ENCODE data around the gene TAF4. TPM values are rescaled to one million over a fixed set of nuclear protein-coding genes. Genes with fewer than 3 reads are reported as not detected.

Gene TAF4, protein sequence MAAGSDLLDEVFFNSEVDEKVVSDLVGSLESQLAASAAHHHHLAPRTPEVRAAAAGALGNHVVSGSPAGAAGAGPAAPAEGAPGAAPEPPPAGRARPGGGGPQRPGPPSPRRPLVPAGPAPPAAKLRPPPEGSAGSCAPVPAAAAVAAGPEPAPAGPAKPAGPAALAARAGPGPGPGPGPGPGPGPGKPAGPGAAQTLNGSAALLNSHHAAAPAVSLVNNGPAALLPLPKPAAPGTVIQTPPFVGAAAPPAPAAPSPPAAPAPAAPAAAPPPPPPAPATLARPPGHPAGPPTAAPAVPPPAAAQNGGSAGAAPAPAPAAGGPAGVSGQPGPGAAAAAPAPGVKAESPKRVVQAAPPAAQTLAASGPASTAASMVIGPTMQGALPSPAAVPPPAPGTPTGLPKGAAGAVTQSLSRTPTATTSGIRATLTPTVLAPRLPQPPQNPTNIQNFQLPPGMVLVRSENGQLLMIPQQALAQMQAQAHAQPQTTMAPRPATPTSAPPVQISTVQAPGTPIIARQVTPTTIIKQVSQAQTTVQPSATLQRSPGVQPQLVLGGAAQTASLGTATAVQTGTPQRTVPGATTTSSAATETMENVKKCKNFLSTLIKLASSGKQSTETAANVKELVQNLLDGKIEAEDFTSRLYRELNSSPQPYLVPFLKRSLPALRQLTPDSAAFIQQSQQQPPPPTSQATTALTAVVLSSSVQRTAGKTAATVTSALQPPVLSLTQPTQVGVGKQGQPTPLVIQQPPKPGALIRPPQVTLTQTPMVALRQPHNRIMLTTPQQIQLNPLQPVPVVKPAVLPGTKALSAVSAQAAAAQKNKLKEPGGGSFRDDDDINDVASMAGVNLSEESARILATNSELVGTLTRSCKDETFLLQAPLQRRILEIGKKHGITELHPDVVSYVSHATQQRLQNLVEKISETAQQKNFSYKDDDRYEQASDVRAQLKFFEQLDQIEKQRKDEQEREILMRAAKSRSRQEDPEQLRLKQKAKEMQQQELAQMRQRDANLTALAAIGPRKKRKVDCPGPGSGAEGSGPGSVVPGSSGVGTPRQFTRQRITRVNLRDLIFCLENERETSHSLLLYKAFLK
- total RNA-seq (10 to 100 TPM; 32.7 to 33.1 TPM), polyA plus RNA-seq (1 to 10 TPM in 1 of 2 donors, under 1 TPM in 1; 0.54 to 2.3 TPM)

DNA sequence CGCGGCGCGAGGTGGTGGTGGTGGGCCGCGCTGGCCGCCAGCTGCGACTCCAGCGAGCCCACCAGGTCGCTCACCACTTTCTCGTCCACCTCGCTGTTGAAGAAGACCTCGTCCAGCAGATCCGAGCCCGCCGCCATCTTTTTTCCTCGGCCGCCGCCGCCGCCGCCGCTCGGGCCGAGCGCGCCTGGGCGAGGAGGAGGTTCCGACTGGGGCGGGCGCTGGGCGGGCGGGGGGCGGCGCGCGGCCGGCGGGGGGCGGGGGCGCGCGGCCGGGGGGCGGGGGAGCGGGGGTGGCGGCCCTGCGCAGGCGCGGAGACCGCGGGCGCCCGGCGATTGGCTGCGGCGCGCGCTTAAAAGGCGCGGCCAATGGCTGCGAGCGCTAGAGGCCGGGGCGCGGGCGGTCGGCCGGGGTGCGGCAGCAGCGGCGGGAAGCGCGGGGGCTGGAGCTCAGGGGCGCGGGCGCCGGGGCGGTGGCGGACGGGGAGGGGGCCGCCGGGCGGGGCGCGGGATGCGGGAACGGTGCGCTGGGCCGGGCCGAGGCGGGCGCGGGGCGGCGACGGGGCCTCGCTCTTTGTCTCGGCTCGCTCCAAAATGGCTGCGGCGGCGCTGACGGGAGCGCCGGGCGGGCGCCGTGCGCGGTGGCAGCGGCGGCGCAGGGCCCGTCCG, at the start of gene TAF4:
Gene TAF4 (minus strand): TSS at position 208 of the 665 bp plus-strand sequence. CDS start 71 bp downstream, at position 137.
- Mint-ChIP-seq H3K4me1 (peaks cover 31 to 59% (median 46%) of the 10 kb centered on the region in 4 donors), H3K4me3 (peak within 1 kb of the TSS; percentile 86 to 94 (median 89)), H3K27me3 (no peaks in the 10 kb centered on the region), H3K9me3 (peaks cover 0 to 3% (median 0%) of the 10 kb centered on the region in 8 donors), H3K27ac (peak within 1 kb of the TSS; percentile 85 to 94 (median 92)), H3K36me3 (peaks cover 0 to 17% of the 10 kb centered on the region in 2 donors)
- peak within 1 kb of the TSS; percentile 70 for H3K27ac ChIP-seq (ENCODE audit: low read depth, low read length)
- intact Hi-C loops (cut with micrococcal nuclease): loop anchor here (1.0 to 10.0 kb wide), 7 partner anchors 51 to 319 kb away; partner anchors contain the start of genes LSM14B, MTG2, OSBPL2 and RPS21
- ChIA-PET POLR2A (ENCODE audit: partially characterized antibody) (interaction anchor here (0.7 to 4.9 kb wide), 21 partner anchors 10 to 236 kb away, joined by 3 to 130 read pairs (median 4); partner anchors contain the start of genes LSM14B, MTG2, OSBPL2 and PSMA7), CTCF (ENCODE audit: partially characterized antibody) (interaction anchor here (0.8 to 2.2 kb wide), 4 partner anchors 55 to 76 kb away, joined by 3 to 7 read pairs (median 4); no protein-coding TSS in a partner anchor)
- peak; percentile 73 to 88 (median 83) for DNase-seq
- peaks cover 48% of the 10 kb centered on the region for H3K4me1 ChIP-seq (ENCODE audit: insufficient read depth, low read length)
- H3K27me3 ChIP-seq (ENCODE audit: insufficient read depth, low read length): no peaks in the 10 kb centered on the region
- no peaks in the 10 kb centered on the region for H3K36me3 ChIP-seq (ENCODE audit: insufficient read depth, low read length)
- peak within 1 kb of the TSS; percentile 5 to 76 for H3K4me3 ChIP-seq (ENCODE audit: low read length in 2 of 2)
- H3K9me3 ChIP-seq (ENCODE audit: control insufficient read depth in 1 of 2, low read length in 2 of 2): no peaks in the 10 kb centered on the region

DNA sequence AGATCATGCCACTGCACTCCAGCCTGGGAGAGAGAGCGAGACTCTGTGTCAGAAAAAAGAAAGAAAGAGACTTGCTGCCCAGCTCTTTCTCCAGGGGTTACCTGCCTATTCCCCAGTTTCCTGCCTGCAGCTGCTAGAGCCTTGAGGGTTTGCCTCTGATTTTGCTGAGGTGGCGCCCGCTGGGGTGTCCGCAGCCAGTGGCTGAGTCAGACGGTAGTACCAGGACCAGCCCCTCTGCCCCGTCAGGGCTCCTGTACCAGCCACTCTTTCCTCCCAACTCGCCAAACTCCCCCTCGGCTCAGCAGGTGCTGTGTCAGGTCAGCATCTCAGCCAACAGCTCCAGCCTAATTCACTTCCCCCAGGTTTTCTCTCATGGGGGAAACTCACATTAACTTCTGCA, 49.2 kb upstream of the TAF4 start:
- no peaks in the 10 kb centered on the region for H3K27me3 Mint-ChIP-seq
- no peak overlapping the region for H3K27ac ChIP-seq (ENCODE audit: low read depth, low read length)
- H3K27me3 ChIP-seq (ENCODE audit: insufficient read depth, low read length): no peaks in the 10 kb centered on the region
- no peak overlapping the region for H3K4me3 Mint-ChIP-seq
- H3K9me3 Mint-ChIP-seq: peaks cover 0 to 62% (median 37%) of the 10 kb centered on the region in 8 donors
- H3K4me1 Mint-ChIP-seq: peaks cover 14 to 36% (median 23%) of the 10 kb centered on the region in 4 donors
- DNase-seq: no peak
- intact Hi-C loops (cut with micrococcal nuclease): no loop called here
- ChIA-PET POLR2A (ENCODE audit: partially characterized antibody) (interaction anchor here (1.5 kb wide), 1 partner anchor 48 kb away, joined by 3 read pairs; no protein-coding TSS in a partner anchor), CTCF (ENCODE audit: partially characterized antibody) (interaction anchor here (1.4 to 1.8 kb wide), 2 partner anchors 22 to 27 kb away, joined by 3 to 5 read pairs; no protein-coding TSS in a partner anchor)
- peak overlapping the region in 1 of 7 donors; percentile 75 for H3K27ac Mint-ChIP-seq
- H3K36me3 Mint-ChIP-seq: peaks cover 3 to 6% of the 10 kb centered on the region in 2 donors
- peaks cover 0 to 30% of the 10 kb centered on the region in 2 donors for H3K9me3 ChIP-seq (ENCODE audit: control insufficient read depth in 1 of 2, low read length in 2 of 2)
- peaks cover 29% of the 10 kb centered on the region for H3K4me1 ChIP-seq (ENCODE audit: insufficient read depth, low read length)
- H3K4me3 ChIP-seq (ENCODE audit: low read length in 2 of 2): no peak overlapping the region
- H3K36me3 ChIP-seq (ENCODE audit: insufficient read depth, low read length): no peaks in the 10 kb centered on the region

DNA sequence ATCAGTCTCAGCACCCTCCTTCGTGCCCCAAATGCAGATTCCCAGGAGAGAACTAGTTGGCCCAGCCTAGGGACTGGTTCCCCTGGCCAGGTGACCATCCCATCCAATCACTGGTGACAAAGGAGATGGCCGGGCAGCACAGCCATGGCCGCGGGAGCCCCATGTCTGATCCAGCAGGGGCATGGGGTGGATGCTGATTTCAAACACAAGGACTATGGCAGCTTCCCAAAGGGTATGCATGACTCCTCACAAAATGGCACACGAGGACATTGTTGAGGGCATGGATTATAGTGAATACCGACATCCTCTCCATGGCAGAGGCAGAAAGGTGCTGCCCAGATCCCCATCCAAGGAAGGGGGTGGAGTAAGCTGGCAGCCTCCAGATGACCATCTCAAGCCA, 46.7 kb upstream of the TAF4 start:
- H3K27me3 Mint-ChIP-seq: no peaks in the 10 kb centered on the region
- intact Hi-C loops (cut with micrococcal nuclease): no loop called here
- ChIA-PET POLR2A (ENCODE audit: partially characterized antibody) (interaction anchor here (0.9 kb wide), 1 partner anchor 46 kb away, joined by 5 read pairs; the partner anchor contains the start of gene TAF4), CTCF (ENCODE audit: partially characterized antibody) (no interaction called here)
- no peak overlapping the region for H3K27ac ChIP-seq (ENCODE audit: low read depth, low read length)
- no peak overlapping the region for H3K4me3 ChIP-seq (ENCODE audit: low read length in 2 of 2)
- no peaks in the 10 kb centered on the region for H3K36me3 ChIP-seq (ENCODE audit: insufficient read depth, low read length)
- H3K27ac Mint-ChIP-seq: no peak overlapping the region
- peaks cover 5 to 49% of the 10 kb centered on the region in 2 donors for H3K9me3 ChIP-seq (ENCODE audit: control insufficient read depth in 1 of 2, low read length in 2 of 2)
- peaks cover 9% of the 10 kb centered on the region for H3K4me1 ChIP-seq (ENCODE audit: insufficient read depth, low read length)
- H3K27me3 ChIP-seq (ENCODE audit: insufficient read depth, low read length): no peaks in the 10 kb centered on the region
- H3K36me3 Mint-ChIP-seq: peaks cover 16 to 18% of the 10 kb centered on the region in 2 donors
- DNase-seq: no peak
- H3K9me3 Mint-ChIP-seq: peaks cover 0 to 84% (median 61%) of the 10 kb centered on the region in 8 donors
- peaks cover 4 to 13% (median 7%) of the 10 kb centered on the region in 4 donors for H3K4me1 Mint-ChIP-seq
- H3K4me3 Mint-ChIP-seq: no peak overlapping the region

- H3K27ac Mint-ChIP-seq: no peak overlapping the region
- intact Hi-C loops (cut with micrococcal nuclease): no loop called here
- H3K36me3 Mint-ChIP-seq: peaks cover 20 to 24% of the 10 kb centered on the region in 2 donors
- Histone ChIP-seq H3K4me3 (ENCODE audit: low read length in 2 of 2) (no peak overlapping the region), H3K36me3 (ENCODE audit: insufficient read depth, low read length) (no peaks in the 10 kb centered on the region), H3K9me3 (ENCODE audit: control insufficient read depth in 1 of 2, low read length in 2 of 2) (peaks cover 5 to 58% of the 10 kb centered on the region in 2 donors), H3K27ac (ENCODE audit: low read depth, low read length) (no peak overlapping the region), H3K4me1 (ENCODE audit: insufficient read depth, low read length) (no peaks in the 10 kb centered on the region), H3K27me3 (ENCODE audit: insufficient read depth, low read length) (no peaks in the 10 kb centered on the region)
- no peak for DNase-seq
- no peak overlapping the region for H3K4me3 Mint-ChIP-seq
- ChIA-PET CTCF (ENCODE audit: partially characterized antibody) (no interaction called here), POLR2A (ENCODE audit: partially characterized antibody) (interaction anchor here (1.0 kb wide), 1 partner anchor 10 kb away, joined by 3 read pairs; no protein-coding TSS in a partner anchor)
- no peaks in the 10 kb centered on the region for H3K27me3 Mint-ChIP-seq
- peaks cover 0 to 92% (median 71%) of the 10 kb centered on the region in 8 donors for H3K9me3 Mint-ChIP-seq
- peaks cover 0 to 4% (median under 1%) of the 10 kb centered on the region in 4 donors for H3K4me1 Mint-ChIP-seq
Observed at GRCh38 chr20:62111148-62111547, 45.5 kb upstream of the TAF4 start.

DNA sequence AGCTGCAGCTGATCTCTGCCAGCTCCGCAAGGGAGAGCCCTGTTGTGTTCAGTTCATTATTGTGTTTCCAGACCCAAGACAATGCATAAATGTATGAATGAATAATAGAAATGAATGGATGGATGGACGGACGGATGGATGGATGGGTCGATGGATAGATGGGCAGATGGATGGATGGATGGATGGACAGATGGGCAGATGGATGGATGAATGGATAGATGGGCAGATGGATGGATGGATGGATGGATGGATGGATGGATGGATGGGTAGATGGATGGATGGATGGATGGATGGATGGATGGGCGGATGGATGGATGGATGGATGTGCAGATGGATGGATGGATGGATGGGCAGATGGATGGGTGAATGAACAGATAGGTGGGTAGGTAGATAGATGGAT, 39.9 kb upstream of the TAF4 start:
- H3K36me3 Mint-ChIP-seq: peaks cover 35 to 46% of the 10 kb centered on the region in 2 donors
- ChIA-PET POLR2A (ENCODE audit: partially characterized antibody) (interaction anchor here (0.7 kb wide), 1 partner anchor 16 kb away, joined by 3 read pairs; no protein-coding TSS in a partner anchor), CTCF (ENCODE audit: partially characterized antibody) (no interaction called here)
- H3K9me3 ChIP-seq (ENCODE audit: control insufficient read depth in 1 of 2, low read length in 2 of 2): peaks cover 5 to 35% of the 10 kb centered on the region in 2 donors
- H3K9me3 Mint-ChIP-seq: peaks cover 0 to 97% (median 79%) of the 10 kb centered on the region in 8 donors
- DNase-seq: no peak
- peaks cover 3 to 6% of the 10 kb centered on the region in 2 donors for H3K27me3 Mint-ChIP-seq
- no peaks in the 10 kb centered on the region for H3K36me3 ChIP-seq (ENCODE audit: insufficient read depth, low read length)
- no peaks in the 10 kb centered on the region for H3K4me1 ChIP-seq (ENCODE audit: insufficient read depth, low read length)
- intact Hi-C loops (cut with micrococcal nuclease): no loop called here
- no peak overlapping the region for H3K27ac ChIP-seq (ENCODE audit: low read depth, low read length)
- H3K4me3 ChIP-seq (ENCODE audit: low read length in 2 of 2): no peak overlapping the region
- peaks cover 0 to 2% (median 0%) of the 10 kb centered on the region in 4 donors for H3K4me1 Mint-ChIP-seq
- no peaks in the 10 kb centered on the region for H3K27me3 ChIP-seq (ENCODE audit: insufficient read depth, low read length)
- H3K4me3 Mint-ChIP-seq: peak overlapping the region in 1 of 8 donors; percentile 32
- no peak overlapping the region for H3K27ac Mint-ChIP-seq

- H3K36me3 ChIP-seq (ENCODE audit: insufficient read depth, low read length): no peaks in the 10 kb centered on the region
- H3K9me3 Mint-ChIP-seq: peaks cover 0 to 99% (median 77%) of the 10 kb centered on the region in 8 donors
- H3K4me3 ChIP-seq (ENCODE audit: low read length in 2 of 2): no peak overlapping the region
- ChIA-PET POLR2A (ENCODE audit: partially characterized antibody) (no interaction called here), CTCF (ENCODE audit: partially characterized antibody) (no interaction called here)
- H3K4me1 ChIP-seq (ENCODE audit: insufficient read depth, low read length): no peaks in the 10 kb centered on the region
- H3K9me3 ChIP-seq (ENCODE audit: control insufficient read depth in 1 of 2, low read length in 2 of 2): peaks cover 5 to 31% of the 10 kb centered on the region in 2 donors
- H3K4me1 Mint-ChIP-seq: peaks cover 0 to 2% (median 0%) of the 10 kb centered on the region in 4 donors
- H3K27me3 Mint-ChIP-seq: peaks cover 3 to 6% of the 10 kb centered on the region in 2 donors
- peak overlapping the region in 1 of 7 donors; percentile 35 for H3K27ac Mint-ChIP-seq
- intact Hi-C loops (cut with micrococcal nuclease): no loop called here
- peaks cover 35 to 41% of the 10 kb centered on the region in 2 donors for H3K36me3 Mint-ChIP-seq
- no peak overlapping the region for H3K27ac ChIP-seq (ENCODE audit: low read depth, low read length)
- no peak for DNase-seq
- no peak overlapping the region for H3K4me3 Mint-ChIP-seq
- H3K27me3 ChIP-seq (ENCODE audit: insufficient read depth, low read length): no peaks in the 10 kb centered on the region
Observed at GRCh38 chr20:62104791-62105345, 39.2 kb upstream of the TAF4 start.
